Stimulated activated CD4-positive, alpha-beta T cell treated with anti-CD3 and anti-CD28 coated beads, Interleukin-2, amount 100 ng/mL, for 24 hours (primary cell): Measurements from ENCODE around the gene TM7SF2.

Source experiments
- DNase-seq, 2 donors: peaks; one replicate each; pipeline ENCODE4 v3.0.0-alpha.2; 2020

The TM7SF2 gene

DNA sequence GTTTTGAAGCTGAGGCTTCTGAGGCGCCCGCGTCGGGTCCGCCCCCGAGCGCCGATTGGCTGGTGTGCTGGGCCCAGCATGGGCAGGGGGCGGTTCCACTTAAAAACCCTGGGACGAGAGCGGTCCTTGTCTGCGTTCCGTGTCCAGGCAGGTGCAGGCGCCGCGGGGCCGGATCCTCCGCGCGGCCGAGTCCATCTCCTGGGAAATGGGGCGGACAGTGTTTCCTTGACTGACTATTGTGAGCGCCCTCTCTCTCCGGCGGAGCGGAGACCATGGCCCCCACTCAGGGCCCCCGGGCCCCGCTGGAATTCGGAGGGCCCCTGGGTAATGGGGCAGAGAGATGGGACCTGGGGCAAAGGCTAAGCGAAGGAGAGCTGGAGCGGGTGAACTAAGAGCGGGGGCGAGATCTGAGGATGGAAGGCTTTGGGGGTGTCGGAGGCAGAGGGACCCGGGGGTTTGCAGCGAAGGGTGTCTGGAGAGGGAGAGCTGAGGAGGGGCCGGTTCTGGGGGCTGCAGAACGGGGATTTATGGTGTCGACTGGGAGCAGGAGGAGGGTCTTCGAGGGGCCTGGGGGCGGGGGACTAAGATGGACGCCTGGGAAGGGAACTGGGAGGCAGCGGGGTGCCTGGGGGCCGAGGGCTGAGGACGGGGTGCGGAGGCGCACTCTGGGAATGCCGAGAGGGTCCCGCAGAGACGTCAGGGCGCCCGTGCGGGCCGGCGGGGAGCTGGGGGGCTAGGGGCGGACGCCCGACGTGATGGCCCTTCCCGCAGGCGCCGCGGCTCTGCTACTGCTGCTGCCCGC, at the start of gene TM7SF2:
Gene TM7SF2 (plus strand): TSS at position 129 of the 802 bp plus-strand sequence. CDS start 144 bp downstream, at position 273.
- DNase-seq = peak; percentile 94 to 96

DNA sequence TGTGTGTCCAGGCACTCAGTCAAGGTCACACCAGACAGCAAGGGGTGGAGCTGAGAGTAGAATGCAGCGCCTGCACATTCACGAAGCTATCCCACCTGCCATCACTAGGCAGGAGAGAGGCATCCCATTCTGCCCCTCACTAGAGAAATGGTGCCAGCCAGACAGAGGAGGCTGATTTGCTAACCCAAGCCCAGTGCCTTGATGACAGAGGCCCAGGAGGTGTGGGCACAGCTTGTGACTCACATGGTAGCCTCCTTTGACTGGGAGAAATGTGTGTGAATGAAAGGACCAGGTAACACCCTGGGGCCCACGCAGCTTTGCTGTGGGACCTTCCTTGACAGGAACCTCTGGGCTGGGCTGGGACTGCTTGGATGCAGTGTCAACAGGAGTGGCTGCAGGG, 48.1 kb upstream of the TM7SF2 start:
- DNase-seq = no peak

DNA sequence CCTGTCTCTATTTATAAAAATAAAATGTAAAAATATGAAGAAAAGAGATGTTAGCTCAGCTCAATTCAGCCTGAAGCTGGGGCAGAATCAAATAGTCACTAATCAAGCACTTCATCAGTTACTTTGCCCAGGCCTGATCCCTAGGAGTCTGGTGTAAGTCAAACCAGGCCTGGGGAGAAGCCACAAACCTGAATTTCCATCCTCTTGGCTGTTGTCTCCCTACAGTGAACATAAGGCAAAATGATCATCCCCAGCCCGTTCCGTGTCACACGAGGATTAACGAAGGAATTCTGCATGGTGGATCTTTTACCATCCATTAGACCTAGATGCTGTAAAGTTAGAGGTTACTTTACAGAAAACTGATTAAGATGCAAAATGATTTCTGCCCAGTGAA, 46.8 kb upstream of the TM7SF2 start:
- DNase-seq = no peak

DNA sequence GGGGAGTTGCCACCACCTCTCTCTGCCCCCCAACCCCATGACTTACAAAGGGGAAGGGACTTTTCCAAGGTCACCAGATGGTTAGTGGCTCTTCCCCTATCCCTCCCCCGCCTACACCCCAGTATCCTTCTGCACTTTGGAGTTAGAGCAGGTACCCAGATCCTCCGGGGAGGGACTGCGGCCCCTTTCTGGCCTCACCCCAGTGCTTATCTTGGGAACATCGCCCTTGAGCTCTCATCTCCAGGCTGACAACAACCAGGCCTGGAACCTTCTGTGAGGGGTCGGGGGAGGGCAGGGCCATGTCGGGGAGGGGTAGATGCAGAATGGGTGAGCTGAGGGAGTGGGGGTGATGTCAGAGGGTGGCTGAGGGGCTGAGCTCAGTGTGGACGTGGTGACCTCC, 45.8 kb upstream of the TM7SF2 start:
- DNase-seq = no peak

DNA sequence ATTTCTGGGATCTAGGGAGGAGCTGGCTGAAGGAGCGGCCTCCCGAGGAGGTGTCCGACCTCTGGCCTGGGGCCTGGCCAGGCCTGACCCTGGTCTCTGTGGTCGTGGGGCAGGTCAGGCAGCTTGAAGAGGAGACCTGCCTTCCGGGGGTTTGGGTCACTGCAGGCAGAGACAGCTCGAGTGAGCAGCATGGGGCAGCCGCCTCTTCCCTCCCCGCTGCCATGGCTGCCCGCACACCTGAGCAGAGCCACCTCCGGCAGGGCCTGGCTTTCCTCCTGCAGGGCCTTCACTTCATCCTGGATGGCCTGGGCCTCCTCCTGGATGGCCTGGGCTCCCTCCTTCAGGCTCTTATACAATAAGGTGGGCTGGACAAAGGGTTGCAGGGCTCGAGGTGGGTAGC, 45.4 kb upstream of the TM7SF2 start:
- no peak for DNase-seq

DNA sequence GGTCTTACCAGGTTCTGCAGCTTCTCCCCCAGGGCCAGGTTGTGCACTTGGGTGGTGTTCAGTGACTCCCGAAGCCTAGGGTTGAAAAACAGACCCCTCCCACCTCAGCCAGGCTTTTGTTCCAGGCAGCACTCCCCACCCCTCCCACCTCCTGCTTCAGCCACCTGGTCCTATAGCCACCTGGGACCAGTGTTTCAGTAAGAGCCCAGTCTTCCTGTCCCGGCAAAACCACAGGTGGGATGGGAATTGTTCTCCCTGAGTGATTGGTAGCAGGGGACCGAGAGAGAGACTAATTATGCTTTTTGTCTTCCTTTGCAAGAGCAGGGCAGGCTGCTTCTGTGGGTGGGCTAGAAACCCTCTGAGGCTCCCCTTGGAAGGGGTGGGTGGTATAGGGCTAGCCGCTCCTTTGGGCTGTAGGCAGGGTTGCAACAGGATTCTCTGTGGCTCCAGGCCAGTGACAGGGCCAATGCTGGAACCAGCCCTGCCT, 44.8 kb upstream of the TM7SF2 start:
- no peak for DNase-seq

DNA sequence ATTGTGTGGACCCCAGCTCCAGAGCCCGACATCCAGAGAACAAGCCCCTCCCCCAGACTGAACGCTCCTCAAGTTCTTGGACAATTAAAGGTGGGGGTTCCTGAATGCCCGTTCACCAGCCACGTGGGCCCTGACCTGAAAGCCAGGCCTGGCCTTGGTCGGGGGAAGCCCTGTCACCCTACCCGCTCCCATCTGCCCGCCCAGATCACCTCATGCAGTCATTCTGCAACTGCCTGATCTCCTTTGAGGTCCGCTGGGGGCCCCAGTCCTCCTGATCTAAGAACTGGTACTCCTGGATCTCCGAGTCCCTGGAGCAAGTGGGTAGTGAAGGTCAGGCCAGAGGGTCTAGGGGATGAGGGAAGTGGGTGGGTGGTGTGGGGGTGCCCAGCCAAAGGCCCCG, 44.2 kb upstream of the TM7SF2 start:
- DNase-seq = no peak

DNA sequence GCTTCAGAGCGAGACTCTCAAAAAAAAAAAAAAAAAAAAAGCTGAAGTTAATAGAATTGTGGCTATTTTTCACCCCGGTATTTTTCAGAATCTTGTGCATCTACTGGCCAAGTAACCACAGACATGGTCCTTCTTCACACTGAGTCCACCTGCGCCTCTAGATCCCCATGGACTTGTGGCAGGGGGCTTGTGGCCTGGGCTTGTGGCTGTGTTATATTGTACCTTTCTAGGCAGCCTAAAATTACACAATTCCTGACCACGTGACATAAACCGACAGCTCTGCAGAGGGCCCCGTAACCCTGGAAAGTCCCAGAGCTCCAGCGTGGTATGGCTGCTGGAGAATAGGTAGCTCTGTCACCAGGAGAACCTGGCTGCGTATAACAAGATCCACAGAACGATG, 42.5 kb upstream of the TM7SF2 start:
- DNase-seq = no peak

DNA sequence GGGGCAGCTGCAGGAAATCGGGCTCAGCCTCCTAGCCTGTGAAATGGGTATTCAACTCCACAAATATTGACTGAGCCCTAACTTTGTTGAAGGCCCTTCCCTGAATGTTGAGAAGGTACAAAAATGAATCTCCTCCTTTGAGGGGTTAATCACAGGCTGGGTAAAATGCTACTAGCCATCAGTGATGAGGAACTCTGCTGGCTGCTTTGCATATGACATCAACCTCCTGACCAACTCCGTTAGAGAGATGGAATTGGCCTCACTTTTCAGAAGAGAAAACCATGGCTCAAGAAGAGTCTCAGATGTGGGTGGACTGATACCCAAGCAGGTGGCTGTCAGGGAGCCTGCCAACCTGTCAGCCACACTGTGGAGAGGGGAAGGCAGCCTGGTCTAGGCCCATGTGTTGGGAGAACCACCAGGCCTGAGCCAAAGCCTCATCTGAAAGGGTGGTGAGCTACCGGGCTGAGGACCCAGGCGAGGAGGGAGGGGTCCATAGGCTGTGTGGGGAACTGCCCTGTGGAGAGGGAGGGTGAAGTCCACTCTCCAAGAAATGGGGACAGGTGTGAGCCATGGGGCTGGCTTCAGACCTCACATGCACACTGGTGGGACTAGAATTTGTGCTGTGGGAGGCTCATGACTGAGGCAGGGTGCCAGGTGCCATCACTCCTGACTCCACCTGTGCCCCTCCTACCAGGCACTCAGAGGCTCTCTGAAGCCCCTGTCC, 39.6 kb upstream of the TM7SF2 start:
- no peak for DNase-seq

DNA sequence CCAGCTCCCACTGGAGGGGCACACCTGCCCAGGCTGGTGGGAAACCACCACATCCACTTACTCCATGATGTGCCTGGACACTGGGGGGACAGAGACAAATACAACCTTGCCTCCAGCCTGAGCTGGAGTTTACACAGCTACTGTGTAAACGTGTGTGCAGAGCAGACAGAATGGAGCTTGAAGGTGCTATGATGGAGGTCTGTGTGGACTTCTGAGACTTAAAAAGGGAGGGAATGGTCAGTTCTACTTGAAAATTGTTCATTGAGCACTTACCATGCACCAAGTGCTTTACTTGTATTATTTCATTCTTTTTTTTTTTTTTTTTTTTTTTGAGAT, 39.1 kb upstream of the TM7SF2 start:
- no peak for DNase-seq

DNA sequence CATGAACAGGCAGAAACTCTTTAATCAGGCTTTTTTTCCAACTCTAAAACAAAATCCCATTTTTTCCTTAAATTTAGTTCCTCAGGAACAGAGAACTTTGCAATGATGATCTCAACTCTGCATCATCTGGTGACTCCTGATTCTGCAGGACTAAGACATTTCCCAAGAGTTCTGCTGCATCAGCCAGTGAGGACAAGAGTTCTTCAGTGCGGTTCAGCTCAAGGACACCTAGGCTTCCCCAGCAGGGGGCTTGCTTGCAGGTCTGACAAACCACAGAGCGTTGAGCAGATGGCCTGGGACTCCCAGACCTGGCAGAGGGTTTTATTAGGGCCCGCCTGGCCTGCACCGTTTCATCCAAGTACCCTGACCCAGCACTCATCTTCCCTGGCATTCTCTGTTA, 34.2 kb upstream of the TM7SF2 start:
- no peak for DNase-seq

DNA sequence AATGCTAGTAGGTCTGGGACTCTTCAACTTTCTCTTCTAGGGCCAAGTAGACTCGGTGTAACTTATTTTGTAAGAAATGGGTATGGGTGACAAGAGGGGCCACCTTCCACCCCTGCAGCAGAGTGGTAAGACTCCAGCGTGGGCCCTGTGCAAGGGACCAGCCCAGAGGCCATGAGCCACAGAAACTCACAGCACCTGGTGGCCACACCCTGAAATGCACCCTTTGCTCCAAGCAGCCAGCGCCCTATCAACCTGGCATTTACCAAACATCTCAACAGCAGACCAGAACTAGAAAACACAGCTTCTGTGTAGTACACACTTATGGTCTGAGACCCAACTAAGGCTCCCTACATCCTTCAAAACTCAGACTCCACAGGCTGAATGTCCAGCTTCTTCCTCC, 33.5 kb upstream of the TM7SF2 start:
- peak; percentile 72 to 75 for DNase-seq

DNA sequence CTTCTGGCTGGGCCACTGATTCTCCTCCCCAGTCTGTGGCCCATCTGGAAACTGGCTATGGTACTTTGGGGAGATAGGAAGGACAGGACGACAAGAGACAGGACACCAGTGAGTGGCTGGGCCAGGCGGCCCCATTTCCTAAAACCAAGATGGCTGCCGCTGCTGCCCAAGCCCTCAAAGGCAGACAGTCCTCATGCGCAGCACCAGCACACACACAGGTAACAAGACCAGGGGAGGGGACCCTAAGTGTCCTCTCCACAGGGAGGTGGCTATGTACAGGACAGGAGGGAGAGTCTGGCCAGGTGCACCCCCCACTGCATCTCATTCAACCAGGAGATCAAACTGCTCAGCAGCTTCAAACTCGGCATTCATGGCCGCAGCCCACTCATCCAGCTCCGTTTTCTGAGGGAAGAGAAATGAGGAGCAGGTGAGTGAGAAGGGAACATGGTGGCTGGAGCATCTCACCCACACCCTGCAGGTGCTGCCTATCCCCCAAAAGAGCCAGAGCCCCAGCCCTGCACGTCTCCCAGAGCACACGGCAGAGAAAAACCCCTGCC, 32.8 kb upstream of the TM7SF2 start:
- no peak for DNase-seq

DNA sequence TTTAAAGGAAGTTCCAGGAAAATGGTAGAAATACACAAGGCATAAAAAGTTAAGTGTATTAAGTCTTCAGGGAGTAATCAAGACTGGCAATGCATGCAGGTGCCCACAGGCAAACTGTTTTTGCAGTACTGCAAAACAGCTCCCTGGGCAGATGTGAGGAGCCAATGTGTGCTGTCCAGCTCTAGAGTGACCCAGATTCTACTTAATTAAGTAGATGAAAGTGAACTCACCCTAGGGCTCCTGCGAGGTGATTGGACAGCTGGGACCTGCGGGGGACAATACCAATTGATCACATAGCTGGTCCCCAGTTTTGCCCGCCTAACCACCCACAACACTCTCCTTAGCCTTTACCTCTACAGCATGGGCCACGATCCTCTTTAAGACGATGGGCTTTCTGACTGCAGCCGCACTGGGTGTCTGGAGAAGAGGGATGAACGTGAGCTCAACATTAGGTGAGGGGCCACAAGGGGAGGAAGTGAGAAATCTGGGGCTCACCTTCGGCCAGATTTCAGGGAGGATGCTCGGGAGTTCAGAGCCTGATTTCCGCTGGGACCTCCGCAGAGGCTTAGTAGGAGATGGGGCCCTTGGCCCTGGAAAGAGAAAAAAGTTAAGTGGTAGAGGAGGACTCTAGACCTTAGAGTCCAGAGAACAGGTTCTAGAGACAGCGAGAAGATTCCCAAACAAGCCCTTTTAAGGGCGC, 28.4 kb upstream of the TM7SF2 start:
- DNase-seq = no peak

DNA sequence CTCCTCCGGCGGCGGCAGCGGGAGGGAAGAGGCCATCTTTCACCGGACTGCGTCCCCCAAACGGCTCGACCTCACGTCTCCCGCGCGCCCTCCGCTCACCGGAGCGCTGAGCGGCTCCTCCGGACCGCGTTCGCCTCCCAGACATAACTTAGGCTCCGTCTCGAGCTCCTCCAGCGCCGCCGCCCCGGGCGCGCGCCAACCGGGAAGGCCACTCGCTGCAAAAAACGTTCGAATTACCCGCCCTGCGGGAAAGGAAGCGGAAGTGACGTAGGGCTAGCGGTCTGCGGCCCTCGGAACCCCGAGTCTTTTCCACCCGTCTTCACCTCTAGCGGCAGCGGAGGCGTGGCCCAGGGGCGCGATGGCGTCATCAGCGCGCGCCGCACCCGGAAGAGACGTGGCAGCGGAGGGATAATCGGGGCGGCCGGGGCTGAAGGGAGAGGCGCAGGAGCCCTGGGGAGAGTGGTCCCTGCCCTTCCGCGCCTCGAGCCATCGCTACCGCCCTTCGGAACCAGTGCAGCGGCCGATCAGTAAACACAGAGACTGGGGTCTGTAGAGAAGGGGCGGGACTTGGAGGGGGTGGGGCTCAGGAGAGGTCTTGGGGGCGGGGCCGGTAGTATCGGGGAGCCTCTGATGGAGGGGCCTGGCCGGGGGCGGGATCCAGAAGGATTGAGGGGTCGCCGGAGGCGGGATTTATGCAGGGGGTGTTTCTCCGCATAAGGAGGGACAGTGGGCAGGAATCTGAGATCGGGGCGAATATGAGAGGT, 27.7 kb upstream of the TM7SF2 start, which contains the start of the genes CDCA5 and ZFPL1:
Gene CDCA5 (minus strand): TSS at position 207 of the 764 bp plus-strand sequence. CDS start 62 bp downstream, at position 145.
Gene ZFPL1 (plus strand): TSS at position 389 of the 764 bp plus-strand sequence. CDS start 477 bp downstream, outside the sequence.
- DNase-seq = peak; percentile 97

DNA sequence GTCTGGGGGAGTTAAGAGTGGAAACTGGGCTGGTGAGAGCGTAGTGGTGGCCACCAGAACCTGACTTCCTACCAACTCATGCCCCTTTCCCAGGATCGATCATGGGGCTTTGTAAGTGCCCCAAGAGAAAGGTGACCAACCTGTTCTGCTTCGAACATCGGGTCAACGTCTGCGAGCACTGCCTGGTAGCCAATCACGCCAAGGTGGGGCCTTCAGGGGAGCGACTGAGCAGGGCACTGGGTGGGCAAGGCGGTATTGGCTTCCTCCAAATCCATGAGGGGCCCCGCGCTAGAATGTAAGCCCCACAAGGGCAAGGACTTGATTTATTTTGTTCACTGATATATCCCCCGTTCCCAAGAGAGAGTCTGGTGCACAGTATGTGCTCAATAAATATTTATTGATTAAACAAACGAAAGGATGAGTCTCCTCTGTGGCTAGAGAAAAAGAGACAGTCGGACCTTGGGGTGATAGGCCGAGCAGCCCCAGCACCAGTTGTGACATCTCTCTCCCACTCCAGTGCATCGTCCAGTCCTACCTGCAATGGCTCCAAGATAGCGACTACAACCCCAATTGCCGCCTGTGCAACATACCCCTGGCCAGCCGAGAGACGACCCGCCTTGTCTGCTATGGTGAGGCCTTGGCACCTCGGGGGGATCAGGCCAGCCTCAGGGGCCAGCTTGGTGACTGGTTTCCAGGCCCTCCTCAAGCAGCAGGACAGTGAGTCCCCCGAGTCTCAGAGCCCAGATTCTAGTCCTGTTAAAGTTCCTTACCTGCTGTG, 26.9 kb upstream of the TM7SF2 start:
- no peak for DNase-seq

DNA sequence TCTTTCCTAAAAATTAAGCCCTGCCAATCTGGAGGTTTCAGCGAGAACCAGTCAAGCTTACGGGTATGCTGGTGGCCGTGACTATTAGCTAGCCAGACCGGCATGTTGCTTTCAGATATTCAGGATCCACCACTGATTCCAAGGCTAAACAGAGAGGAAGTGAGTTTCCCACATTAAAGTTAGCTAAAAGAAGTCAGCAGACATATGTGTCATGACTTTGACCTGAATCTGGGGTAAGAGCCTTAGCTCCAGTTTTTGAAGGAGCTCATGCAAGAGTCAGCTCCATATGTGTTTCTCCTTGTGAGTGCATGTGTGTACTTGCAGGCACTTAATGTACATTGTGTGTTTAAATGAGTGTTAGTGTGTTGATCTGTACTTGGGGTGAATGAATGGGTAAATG, 26.2 kb upstream of the TM7SF2 start:
- no peak for DNase-seq

DNA sequence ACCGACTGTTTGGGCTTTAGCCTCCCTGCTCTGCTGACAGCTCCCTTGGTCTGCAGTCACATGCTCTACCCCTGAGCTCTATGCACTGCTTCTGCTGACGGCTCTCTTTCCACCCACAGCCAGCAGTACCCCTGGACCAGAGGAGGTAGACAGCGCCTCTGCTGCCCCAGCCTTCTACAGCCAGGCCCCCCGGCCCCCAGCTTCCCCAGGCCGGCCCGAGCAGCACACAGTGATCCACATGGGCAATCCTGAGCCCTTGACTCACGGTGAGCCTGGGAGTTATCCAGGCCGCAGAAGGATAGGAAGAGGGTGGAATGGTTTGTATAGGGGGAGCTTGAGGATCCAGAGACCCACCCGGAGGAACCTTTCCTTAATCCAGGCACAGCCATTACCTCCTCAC, 24.9 kb upstream of the TM7SF2 start:
- DNase-seq = no peak

DNA sequence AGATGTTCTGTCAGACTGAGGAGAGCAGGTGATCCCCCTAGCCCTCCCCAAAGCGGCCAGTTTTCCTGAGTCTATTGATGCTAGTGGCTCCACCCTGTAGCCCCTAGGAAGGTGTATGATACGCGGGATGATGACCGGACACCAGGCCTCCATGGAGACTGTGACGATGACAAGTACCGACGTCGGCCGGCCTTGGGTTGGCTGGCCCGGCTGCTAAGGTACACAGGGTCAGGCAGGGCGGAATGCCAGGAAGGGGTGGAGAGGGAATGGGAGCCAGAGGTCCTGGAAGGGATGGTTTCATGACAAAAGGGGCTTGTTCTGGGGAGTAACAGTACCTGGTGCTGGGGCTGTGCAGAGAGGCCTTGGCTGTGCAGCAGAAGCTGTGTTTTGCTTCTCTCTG, 24.5 kb upstream of the TM7SF2 start:
- DNase-seq = no peak

DNA sequence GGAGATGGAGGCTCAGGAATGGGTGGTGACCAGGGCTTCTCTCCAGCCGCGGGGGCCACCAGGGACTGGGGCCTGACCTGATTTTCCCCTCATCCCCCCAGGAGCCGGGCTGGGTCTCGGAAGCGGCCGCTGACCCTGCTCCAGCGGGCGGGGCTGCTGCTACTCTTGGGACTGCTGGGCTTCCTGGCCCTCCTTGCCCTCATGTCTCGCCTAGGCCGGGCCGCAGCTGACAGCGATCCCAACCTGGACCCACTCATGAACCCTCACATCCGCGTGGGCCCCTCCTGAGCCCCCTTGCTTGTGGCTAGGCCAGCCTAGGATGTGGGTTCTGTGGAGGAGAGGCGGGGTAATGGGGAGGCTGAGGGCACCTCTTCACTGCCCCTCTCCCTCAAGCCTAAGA, 23.8 kb upstream of the TM7SF2 start:
- DNase-seq = no peak

DNA sequence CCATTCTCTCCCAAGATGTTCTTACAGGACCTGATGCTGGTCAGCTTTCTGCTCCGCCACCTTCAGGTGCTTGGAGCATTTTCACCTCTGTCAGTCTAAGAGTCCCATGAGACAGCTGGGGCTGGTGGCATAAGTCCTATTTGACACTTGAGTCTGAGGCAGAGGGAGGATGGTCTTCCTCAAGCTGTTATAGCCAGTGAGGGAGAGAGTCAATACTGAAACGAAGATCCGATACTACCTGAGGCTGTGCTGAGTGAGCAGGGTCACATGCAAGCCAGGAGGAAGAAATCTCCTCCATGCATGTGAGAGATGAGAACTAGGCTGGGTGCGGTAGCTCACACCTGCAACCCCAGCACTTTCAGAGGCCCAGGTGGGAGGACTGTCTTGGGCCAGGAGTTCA, 22.1 kb upstream of the TM7SF2 start:
- DNase-seq = no peak

DNA sequence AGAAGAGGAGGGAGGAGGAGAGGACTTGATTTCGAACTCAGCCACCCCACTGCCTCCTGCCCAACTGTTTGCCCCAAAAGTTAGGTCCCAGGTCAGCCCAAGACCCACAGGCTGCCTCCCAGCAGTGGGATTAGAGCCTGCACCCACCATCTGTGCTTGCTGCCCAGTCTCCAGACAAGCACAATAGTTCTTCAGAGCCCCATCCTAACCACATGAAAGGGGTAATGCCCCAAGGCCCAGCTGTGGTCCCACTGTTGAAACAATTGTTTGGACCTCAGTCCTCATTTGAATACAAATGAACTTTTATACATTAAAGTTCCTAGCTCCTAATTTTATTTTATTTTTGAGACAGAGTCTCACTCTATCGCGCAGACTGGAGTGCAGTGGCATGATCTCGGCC, 21.0 kb upstream of the TM7SF2 start:
- no peak for DNase-seq
